Activated CD8-positive, alpha-beta memory T cell treated with anti-CD3 and anti-CD28 coated beads, Interleukin-2, amount 50 U/mL, for 24 hours (primary cell): ENCODE data around the gene TPSD1.
"Not testable (repeated sequence)": the region's sequence is repeated elsewhere in the genome, so short reads cannot be mapped to it uniquely, and the experiment has no call there.

Experiments used
- DNase-seq: peaks from one replicate; pipeline ENCODE4 v3.0.0-alpha.2; 2020; ENCODE audit errors: extremely low read depth

The TPSD1 gene

DNA sequence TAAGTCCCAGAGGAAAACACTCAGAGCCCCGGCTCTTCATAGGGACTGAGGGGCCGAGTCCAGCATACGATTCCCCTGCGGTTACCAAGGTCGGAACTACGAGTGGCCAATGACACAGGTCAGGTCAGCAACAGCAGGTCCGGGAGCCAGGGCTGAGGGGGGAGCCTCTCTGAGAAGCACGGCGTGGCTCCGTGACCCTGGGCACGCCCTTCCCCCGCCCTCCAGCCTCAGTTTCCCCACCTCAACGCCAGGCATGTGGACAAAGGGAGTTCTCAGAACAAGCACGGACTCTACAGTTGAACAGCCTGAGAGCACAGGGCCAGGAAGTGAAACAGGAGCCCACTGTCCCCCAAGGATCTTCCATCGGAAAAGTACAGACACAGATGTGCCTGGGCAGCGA is 25.6 kb downstream of the TPSD1 start:
- DNase-seq = no peak

- DNase-seq = no peak
Observed at GRCh38 chr16:1282324-1282973, 26.6 kb downstream of the TPSD1 start.

GRCh38 chr16:1283296-1283695 is 27.4 kb downstream of the TPSD1 start:
- DNase-seq = no peak

DNA sequence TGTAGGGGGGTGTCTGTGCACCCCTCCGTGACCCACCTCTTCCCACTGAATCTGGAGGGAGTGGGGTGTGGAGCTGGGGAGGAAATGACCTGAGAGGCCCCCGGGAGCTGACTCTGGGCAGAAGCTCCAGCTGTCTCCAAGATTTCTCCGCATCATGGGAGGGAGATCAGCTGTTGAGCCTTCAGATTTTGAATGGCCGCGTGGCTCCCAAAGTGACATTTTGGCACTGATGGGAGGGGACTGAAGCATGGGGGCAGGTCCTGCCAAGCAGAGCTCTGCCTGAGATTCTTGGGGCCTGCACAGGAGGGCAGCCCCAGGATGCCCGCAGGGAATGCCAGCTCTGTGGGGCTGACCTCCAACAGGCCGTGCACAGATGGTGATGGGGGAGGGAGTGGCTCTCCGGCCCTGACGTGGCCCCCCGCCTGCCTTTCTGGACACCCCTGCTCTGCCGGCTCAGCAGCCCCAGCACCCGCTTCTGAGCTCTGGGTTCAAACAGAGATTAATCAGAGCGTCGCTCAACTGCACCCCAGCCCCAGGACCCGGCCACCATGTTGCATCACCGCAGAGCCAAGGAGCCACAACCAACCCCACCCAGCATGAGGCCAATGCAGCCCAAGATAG is 28.2 kb downstream of the TPSD1 start:
- DNase-seq = no peak

- DNase-seq = no peak
Observed at GRCh38 chr16:1285669-1286512, 30.0 kb downstream of the TPSD1 start.

- DNase-seq = no peak
Observed at GRCh38 chr16:1286513-1287094, 30.7 kb downstream of the TPSD1 start.

GRCh38 chr16:1287982-1288670 is 32.3 kb downstream of the TPSD1 start:
- no peak for DNase-seq

- no peak for DNase-seq
Observed at GRCh38 chr16:1288813-1289476, 33.1 kb downstream of the TPSD1 start.

DNA sequence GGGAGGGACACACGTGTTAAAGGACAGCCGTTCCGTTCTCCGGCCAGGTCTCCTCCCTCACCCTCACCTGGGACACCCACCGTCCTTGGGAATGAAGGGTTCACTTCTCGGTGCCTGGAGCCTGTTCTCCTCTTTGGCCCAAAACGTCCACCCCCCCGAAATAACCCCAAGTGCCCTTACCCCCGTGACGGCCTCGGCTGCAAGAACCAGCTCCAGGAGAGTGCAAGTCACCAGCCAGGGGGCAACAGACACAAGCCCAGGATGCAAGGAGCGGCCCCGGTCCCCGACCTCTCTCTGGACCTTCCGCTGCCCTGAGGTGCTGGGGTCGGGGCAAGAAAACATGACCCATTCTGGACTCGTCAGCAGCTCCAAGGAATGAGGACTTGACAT is 33.6 kb downstream of the TPSD1 start:
- no peak for DNase-seq

DNA sequence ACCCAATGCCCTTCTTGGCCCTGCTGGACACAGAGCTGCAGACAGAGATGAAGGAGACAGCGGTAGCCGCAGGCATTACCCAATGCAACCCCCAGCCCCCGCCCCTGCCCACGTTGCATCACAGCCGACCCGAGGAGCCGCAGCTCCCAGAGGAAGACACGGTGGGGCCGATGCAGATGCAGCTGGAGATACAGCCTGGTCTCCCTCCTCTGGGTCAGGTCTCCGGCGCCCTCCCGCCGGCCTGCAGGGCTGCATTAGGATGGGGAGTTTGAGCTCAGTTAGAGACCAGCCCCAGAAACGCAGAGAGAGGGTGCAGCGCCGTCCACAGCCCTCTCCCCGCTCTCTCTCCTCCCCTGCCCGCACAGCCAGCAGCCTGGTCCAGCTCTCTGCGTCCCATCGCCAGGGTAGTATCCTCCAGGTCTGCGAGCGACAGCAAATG is 34.2 kb downstream of the TPSD1 start:
- no peak for DNase-seq

DNA sequence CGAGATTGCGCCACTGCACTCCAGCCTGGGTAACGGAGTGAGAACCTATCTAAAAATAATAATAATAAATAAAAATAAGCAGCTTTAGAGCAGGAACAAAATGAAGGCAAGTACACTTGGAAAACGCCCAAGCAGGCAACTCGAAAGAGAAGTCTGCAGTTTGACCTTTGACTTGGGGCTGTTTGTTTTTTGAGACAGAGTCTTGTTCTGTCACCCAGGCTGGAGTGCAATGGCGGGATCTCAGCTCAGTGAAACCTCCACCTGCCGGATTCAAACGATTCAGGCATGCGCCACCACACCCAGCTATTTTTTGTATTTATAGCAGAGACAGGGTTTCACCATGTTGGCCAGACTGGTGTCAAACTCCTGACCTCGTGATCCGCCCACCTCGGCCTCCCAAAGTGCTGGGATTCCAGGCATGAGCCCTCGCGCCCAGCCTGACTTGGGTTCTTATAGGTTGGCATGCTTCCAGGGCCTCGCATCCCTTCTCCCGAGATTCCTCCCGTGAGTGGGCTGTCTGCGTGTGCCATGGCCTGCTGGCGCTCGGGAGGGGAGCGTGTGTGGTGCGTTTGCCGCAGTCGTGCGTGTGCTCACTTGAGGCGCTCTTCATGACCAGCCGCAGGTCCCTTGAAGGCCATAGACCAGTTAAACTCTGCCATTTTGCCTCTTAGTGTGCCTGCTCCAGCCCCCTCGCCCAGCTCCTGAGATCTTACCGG is 35.1 kb downstream of the TPSD1 start:
- DNase-seq = no peak

DNA sequence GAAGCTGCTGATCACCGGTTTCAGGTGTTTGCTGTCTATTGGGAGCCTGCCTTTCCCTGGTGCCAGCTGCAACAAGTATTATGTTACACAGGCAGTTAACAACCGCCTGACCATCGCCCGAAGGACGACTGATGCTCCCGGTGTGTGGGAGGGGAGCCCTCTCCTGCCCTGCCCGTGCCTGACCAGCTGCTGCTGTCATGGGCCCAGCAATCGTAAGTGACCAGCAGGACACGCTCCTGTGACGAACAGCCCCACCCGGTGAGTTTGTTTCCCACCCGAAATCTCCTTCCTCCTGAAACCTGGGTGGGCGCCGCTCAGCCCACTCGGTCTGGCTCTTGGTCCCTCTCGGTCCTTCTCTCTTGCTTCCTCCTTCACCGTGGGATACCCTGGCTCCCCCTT is 35.7 kb downstream of the TPSD1 start:
- DNase-seq = no peak

DNA sequence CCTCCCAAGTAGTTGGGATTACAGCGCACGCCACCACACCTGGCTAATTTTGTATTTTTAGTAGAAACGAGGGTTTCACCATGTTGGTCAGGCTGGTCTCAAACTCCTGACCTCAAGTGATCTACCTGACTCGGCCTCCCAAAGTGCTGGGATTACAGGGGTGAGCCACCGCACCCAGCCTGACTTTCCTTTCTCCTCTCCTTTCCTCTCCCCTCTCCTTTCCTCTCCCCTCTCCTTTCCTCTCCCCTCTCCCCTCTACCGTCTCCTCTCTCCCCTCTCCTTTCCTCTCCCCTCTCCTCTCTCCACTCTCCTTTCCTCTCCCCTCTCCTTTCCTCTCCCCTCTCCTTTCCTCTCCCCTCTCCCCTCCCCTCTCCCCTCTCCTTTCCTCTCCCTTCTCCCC is 36.3 kb downstream of the TPSD1 start:
- not testable (repeated sequence) for DNase-seq

- DNase-seq = not testable (repeated sequence)
Observed at GRCh38 chr16:1292808-1293207, 36.9 kb downstream of the TPSD1 start.

DNA sequence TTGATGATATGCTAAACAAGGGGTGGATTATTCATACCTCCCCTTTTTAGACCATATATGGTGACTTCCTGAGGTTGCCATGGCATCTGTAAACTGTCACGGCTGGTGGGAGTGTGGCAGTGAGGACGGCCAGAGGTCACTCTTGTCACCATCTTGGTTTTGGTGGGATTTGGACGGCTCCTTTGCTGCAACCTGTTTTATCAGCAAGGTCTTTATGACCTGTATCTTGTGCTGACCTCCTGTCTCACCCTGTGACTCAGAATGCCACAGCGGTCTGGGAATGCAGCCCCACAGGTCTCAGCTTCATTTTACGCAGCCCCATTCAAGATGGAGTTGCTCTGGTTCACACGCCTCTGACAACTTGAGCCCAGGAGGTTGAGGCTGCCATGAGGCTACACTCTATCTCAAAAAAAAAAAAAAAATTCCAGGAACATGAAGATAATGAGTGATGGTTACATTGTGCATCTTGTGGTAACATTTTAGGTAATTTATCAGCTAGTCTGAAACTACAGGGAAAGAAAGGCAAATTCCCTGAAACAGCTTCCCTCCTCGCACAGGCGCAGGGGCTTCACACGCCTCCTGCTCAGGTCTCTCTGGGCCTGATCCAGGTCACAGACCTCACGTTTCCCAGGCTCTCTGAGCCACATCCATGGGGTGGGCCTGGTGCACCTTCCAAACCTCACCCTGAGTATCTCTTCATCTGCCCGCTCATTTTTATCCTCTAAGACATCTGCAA is 38.2 kb downstream of the TPSD1 start:
- DNase-seq = no peak

DNA sequence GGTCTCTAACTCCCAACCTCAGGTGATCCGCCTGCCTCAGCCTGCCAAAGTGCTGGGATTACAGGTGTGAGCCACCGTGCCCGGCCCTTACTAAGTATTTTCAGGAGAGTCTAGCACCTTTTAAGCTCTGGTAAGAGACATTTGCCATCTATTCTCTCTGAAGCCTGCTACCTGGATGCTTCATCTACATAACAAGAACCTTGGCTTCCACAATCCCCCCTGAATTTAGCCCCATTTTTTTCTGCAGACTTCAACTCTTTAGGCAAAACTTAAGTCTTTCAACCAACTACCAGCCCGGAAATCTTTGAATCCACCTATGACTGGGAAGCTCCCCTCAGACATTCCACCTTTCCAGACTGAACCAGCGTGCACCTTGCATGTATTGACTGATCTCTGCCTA is 39.6 kb downstream of the TPSD1 start:
- DNase-seq = no peak

- not testable (repeated sequence) for DNase-seq
Observed at GRCh38 chr16:1296688-1297017, 40.8 kb downstream of the TPSD1 start.

DNA sequence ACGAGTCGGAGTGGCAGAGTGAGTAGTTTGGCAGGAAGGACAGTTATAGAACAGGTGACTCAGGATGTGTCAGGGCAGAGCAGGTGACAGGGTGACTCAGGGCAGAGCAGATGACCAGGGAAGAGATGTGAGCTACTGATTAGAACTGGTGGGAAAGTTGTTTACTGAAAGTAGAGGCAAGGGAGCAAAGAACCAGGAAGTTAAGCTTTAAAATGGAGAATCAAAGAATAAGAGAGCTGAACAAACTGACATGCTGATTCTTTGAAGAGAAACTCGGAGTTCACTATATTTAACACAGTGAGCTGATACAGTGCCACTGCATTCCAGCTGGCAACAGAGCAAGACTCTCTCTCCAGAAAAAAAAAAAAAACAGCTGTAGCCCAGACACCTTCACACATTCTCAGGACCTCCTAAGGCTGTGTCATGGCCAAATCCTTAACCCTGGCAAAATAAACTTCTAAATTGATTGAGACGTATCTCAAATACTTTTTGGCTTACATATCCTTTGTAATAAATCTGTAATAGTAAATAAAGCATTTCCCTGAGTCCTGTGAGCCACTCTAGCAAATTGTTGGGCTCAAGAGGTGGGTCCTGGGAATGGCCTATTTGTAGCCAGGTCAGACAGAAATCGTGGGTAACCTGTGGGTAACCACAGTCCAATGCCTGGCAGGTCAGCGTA is 41.3 kb downstream of the TPSD1 start:
- DNase-seq = no peak

DNA sequence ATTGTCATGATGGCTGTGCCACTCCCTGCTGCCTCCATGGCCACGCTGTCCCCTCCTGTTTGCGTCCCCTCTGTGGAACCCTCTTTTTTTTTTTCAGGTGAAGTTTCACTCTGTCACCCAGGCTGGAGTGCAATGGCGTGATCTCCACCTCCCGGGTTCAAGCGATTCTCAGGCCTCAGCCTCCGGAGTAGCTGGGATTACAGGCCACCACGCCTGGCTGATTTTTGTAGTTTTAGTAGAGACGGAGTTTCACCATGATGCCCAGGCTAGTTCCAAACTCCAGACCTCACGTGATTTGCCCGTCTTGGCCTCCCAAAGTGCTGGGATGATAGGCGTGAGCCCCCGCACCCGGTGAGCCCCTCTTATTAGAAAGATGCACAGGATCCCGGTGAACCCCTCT is 42.5 kb downstream of the TPSD1 start:
- no peak for DNase-seq
